Tibial nerve (tissue), 4 donors: Measurements from ENCODE around the gene SV2B.

Source experiments
- EP300 ChIP-seq, 2 donors: sonication (generic); formaldehyde crosslinking; IDR thresholded peaks; one replicate each; pipeline ENCODE4 v1.6.1; 2017; ENCODE audit warnings: antibody characterized with exemption in 2 of 2, mild to moderate bottlenecking in 1 of 2
- POLR2A ChIP-seq, 2 donors: fragments of 450-650 bp; IDR thresholded peaks; one replicate each; pipeline ENCODE4 v1.6.1; 2017; ENCODE audit warnings: antibody characterized with exemption in 2 of 2, mild to moderate bottlenecking in 2 of 2, moderate library complexity in 2 of 2
- TF ChIP-seq, protein P1 (sequence below), 5 experiments: fragments of 200-600 bp in 3 of 5; fragments of 450-650 bp in 2 of 5; sonication (generic) in 3 of 5; IDR thresholded peaks; one replicate each; pipeline ENCODE4 v1.5.1; 2016 to 2019; ENCODE audit warnings: antibody characterized with exemption in 5 of 5, mild to moderate bottlenecking in 3 of 5, moderate library complexity in 2 of 5

DNA sequence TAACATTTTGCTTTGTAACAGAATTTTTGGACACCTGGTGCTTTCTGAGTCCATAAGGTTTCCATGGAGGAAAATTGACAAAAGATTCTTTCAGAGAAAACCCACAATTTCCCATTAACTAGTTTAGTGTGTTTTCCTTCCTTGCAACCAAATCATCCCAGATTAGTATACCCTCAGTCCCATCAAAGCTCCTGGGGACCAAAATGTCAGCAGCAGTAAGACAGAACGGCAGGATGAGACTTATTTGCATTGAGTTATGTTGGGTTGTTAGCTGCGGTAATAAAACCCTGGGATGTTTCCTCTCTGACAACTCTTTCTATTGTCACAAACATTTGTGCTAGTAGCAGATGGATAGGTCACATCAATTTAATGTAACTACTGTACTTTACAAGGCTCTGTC, 45.2 kb upstream of the SV2B start:
- TF ChIP-seq EP300 (IDR thresholded peaks at IDR 0.05) = no peak
- no peak for TF ChIP-seq POLR2A (IDR thresholded peaks at IDR 0.05)
- TF ChIP-seq, protein P1, sequence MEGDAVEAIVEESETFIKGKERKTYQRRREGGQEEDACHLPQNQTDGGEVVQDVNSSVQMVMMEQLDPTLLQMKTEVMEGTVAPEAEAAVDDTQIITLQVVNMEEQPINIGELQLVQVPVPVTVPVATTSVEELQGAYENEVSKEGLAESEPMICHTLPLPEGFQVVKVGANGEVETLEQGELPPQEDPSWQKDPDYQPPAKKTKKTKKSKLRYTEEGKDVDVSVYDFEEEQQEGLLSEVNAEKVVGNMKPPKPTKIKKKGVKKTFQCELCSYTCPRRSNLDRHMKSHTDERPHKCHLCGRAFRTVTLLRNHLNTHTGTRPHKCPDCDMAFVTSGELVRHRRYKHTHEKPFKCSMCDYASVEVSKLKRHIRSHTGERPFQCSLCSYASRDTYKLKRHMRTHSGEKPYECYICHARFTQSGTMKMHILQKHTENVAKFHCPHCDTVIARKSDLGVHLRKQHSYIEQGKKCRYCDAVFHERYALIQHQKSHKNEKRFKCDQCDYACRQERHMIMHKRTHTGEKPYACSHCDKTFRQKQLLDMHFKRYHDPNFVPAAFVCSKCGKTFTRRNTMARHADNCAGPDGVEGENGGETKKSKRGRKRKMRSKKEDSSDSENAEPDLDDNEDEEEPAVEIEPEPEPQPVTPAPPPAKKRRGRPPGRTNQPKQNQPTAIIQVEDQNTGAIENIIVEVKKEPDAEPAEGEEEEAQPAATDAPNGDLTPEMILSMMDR (IDR thresholded peaks at IDR 0.05) = no peak
